Sciatic nerve (tissue), 2 donors: ENCODE results near the gene GPC2. TPM values are rescaled to one million over a fixed set of nuclear protein-coding genes. Genes with fewer than 3 reads are reported as not detected.
A peak's percentile ranks its signal among the peaks of the same experiment; 100 is the strongest.
"Not testable (repeated sequence)": the region's sequence is repeated elsewhere in the genome, so short reads cannot be mapped to it uniquely, and the experiment has no call there.

Experiments used
- ATAC-seq: fragments of 200-7000 bp; cut with Tn5 transposase; one replicate; pipeline ENCODE4 v1.9.1; 2020; ENCODE audit warnings: mild to moderate bottlenecking, moderate library complexity
- DNase-seq: peaks from one replicate; pipeline ENCODE4 v3.0.0-alpha.2; 2020; ENCODE audit warnings: low spot score
- intact Hi-C: fragments of 100-400 bp; cut with DNase I; formaldehyde crosslinking; loops from one replicate; pipeline ENCODE4 v1.14.2; 2022
- total RNA-seq: library from RNA; stranded (reverse); fragmentation: NEBNext Ultra II Directional; extraction: Animal tissue kit (Norgen Biotek cat#: 25700); gene quantifications from one replicate; pipeline ENCODE4 v1.2.1, GENCODE V29; 2021
- donor health status: DM: no; HTN: no; CAD: no.
- donor health status: DM: no; HTN: no; CAD: no.

The GPC2 gene
- total RNA-seq, 1 donor from 2014 or later, result 2.7 TPM

DNA sequence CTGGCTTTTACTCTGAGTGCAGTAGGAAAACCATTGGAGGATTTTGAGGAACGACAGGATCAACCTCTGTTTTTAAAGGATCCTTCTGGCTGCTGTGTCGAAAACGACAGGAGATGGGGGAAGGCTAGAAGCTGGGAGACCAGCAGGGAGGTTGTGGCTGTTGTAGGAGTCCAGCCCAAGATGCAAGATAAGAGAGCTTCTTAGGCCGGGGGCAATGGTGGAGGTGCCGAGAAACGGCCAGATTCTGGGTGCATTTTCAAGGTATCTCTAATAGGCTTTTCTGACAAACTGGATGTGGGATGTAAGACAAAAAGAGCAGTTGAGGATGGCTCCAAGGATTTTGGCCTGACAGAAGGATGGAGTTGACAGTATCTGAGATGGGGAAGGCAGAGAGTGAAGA is 32.3 kb upstream of the GPC2 start:
- ATAC-seq, result no peak
- no peak for DNase-seq
- intact Hi-C loops, result loop anchor here (10.0 kb wide), 1 partner anchor 75 kb away; no protein-coding TSS in a partner anchor

DNA sequence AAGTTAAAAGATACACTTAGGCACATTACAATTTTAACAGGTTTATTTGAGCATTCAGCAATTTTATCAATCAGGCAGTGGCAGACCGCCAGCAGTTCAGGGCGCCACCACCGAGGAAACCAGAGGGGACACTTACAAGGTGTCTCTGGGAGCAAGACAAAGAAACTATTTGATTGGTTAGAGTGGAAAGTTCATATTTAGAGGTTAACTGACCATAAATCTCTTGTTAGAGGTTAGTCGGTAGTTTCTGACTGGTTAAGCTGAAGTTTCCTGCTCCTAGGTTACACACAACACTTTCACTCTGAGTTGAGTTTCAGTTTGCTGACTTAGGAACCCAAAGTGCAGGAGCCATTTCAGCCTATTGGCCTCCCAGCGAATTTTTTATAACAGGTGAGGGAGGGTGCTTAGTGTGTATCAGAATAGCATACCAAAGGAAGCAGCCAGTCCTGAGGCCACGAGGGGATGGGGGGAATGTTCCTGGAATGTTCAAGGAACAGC is 31.8 kb upstream of the GPC2 start:
- ATAC-seq (no peak), DNase-seq (no peak)
- intact Hi-C loops, result loop anchor here (10.0 kb wide), 1 partner anchor 74 kb away; no protein-coding TSS in a partner anchor

DNA sequence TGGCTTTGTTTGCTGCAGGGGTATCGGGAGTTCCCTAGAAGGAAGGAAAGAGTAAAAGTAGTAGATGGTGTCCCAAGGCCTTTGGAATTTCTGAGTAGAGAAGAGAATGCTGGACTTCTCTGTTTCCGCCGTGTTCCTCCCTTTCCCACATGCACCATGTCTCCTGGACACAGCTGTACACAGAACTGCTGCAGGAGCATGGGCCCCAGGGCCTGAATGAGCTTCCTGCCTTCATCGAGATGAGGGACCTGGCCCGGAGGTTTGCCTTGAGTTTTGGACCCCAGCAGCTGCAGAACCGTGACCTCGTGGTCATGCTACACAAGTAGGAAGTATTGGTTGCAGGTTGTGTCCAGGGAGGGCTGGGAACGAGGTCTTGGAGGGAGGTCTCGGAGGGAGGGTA is 27.3 kb upstream of the GPC2 start:
- no peak for DNase-seq
- ATAC-seq, result no peak
- intact Hi-C loops, result loop anchor here (10.0 kb wide), 1 partner anchor 70 kb away; no protein-coding TSS in a partner anchor

DNA sequence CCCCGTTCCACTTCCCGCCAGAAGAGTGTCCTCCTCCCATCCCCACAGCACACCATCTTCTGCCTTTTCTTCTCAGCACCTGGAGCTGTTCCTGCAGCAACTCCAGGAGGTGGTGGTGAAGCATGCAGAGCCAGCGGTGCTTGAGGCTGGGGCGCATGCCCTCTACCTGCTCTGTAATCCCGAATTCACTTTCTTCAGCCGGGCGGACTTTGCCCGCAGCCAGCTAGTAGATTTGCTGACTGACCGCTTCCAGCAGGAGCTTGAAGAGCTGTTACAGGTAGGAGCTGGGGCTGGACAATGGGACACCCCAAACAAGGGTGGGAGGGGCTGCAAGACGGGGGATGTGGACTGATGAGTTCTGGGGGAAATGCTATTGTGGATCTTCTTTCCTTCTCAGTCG is 23.5 kb upstream of the GPC2 start:
- no peak for ATAC-seq
- intact Hi-C loops, result loop anchor here (10.0 kb wide), 1 partner anchor 66 kb away; no protein-coding TSS in a partner anchor
- no peak for DNase-seq

DNA sequence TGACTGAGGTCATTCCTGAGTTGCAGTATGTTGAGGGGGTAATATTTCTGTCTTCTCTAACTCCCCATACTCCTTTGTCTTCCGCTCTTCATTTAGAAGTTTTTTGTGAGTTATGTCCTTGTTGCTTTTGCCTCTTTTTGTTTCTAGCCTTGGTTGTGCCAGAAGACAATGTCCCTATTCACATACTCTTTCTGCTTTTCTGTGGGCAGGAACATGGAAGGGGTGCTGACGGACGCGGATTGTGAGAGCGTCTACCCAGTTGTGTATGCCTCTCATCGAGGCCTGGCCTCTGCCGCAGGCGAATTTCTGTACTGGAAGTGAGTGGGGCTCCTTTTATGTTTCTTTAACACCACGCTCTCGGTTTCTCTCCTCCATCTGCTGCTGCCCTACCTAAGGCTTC is 21.1 kb upstream of the GPC2 start:
- peak; percentile 16 for ATAC-seq
- DNase-seq, result no peak
- intact Hi-C loops, result no loop called here

DNA sequence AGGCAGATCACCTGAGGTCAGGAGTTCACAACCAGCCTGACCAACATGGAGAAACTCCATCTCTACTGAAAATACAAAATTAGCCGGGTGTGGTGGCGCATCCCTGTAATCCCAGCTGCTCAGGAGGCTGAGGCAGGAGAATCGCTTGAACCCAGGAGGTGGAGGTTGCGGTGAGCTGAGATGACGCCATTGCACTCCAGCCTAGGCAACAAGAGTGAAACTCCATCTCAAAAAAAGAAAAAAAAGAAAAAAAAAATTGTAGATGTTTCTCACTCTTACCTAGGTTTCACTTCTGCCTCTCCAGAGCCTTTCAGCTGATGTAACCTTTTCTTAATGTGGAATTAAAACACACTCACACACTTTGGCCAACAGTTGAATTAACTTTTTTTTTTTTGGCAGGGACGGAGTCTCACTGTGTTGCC is 18.7 kb upstream of the GPC2 start:
- intact Hi-C loops, ATAC-seq, DNase-seq: not testable (repeated sequence)

DNA sequence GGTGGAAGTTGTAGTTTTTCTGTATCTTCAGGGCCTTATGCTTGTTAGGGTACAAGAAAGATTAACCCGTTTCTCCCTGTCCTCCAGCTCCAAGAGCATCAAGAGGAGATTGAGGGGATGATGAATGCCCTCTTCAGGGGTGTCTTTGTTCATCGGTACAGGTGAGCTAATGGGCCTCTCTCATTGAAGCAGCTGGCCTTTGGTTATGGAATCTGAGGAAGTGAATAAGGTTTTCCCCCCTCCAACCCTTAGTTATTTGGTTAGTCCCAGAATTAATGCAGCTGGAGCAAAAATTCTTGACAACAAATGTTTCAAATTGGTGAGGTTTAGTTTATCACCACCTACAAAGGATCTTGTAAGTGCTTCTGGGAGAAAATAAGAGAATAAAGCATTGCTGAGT is 18.0 kb upstream of the GPC2 start:
- no peak for ATAC-seq
- no peak for DNase-seq
- intact Hi-C loops, result no loop called here

DNA sequence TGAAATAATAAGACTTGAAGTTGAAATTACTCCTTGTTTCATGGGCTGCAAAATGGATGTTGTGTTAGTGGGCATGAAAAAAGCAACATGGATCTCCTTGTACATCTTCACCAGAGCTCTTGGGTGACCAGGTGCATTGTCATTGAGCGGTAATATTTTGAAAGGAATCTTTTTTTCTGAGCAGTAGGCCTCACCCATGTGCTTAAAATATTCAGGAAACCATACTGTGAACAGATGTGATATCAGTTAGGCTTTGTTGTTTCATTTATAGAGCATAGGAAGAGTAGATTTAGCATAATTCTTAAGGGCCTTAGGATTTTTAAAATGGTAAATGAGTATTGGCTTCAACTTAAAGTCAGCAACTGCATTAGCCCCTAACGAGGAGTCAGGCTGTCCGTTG is 15.8 kb upstream of the GPC2 start:
- intact Hi-C loops, result no loop called here
- DNase-seq (no peak), ATAC-seq (no peak)

DNA sequence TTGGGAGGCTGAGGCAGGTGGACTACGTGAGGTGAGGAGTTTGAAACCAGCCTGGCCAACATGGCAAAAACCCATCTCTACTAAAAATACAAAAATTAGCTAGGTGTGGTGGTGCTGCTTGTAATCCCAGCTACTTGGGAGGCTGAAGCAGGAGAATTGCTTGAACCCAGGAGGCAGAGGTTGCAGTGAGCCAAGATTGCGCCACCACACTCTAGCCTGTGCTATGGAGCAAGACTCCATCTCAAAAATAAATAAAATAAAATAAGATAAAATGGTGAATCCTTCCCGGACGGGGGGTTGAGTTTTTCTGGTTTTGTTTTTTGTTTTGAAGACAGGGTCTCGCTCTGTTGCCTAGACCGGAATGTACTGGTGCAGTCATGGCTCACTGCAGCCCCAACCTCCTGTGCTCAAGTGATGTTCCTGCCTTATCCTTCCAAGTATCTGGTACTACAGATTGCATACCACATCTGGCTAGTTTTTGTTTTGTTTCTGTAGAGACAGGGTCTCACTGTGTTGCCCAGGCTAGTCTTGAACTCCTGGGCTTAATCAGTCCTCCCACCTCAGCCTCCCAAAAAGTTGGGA is 15.2 kb upstream of the GPC2 start:
- DNase-seq, intact Hi-C loops, ATAC-seq: not testable (repeated sequence)

DNA sequence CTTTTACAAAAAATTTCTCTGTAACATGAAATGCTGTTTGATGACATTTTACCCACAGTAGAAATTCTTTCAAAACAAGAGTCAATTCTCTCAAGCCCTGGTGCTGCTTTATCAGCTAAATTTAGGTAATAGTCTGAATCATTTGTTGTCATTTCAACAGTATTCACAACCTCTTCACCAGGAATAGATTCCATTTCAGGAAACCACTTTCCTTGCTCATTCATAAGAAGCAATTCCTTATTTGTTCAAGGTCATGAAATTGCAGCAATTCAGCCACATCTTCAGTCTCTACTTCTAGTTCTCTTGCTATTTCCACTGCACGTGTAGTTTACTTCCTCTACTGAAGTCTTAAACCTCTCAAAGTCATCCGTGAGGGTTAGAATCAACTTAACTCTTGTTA is 14.6 kb upstream of the GPC2 start:
- DNase-seq (no peak), ATAC-seq (no peak)
- intact Hi-C loops, result no loop called here

DNA sequence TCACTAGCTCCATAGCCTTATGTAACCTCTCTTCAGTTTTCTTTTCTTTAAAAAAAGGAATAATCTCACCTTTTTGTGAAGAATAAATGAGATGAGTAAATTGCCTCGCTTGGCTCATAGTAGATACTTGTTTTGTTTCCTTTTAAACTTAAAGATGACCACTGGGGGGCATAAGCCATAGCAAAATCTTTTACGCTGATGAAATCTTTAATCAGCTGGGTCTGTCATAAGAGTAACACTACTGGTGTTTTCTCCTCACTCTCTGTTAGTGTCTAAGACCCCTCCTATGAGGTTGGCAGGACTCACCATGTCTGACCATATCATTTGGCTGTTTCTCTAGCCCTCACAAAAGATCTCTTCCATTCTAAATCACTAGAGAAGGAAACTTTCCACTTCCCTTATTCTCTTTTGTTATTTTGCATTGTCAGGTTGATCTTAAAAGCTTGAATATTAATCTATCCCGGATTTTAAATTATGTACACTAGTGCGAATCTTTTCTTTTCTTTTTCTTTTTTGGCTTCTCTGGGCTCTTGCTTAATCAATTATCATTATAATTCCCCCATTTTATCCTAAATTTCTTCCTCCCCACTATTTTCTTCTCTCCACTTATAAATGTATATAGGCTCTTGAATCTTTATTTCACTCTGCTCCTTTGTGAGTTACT is 13.0 kb upstream of the GPC2 start:
- ATAC-seq (peak; percentile 48), DNase-seq (no peak)
- intact Hi-C loops, result no loop called here

DNA sequence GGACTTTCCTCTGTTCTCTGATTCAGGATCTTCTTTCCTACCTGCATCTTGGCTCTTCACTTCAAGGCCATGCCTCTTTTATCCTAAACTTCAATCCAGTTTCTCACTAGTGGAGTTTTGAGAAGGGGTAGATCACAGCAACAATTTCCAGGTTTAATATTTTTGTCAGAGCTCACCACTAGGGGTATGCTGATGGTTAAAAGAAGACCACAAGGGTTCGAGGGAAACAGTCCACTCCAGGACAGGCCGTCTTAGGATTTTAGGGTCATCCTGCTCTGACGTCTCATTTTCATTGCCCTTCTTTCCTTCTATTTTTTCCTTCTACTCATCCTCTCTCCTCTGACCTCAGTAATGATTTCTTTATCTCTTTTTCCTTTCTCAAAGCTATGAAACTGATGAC is 11.9 kb upstream of the GPC2 start:
- intact Hi-C loops, result no loop called here
- ATAC-seq, result no peak
- no peak for DNase-seq

DNA sequence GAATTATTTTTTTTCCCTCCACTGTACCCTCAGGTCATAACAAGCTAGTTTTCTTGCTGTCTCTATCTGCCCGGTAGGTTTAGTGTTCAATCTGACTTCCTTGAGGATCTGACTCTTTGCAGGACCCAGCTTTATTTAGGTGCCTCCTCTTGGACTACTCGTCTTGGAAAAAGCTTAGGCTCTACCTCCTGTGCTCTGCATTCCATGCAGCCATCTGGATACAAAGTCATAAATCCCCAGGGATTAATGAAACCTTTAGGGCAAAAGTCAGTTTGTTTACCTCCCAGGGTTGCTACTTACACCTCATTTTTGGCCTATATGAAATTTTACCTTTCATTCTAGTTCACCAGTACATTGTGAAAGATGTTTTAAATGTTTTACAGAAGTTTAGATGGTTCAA is 8.5 kb upstream of the GPC2 start:
- ATAC-seq, result no peak
- intact Hi-C loops, result no loop called here
- DNase-seq, result no peak

DNA sequence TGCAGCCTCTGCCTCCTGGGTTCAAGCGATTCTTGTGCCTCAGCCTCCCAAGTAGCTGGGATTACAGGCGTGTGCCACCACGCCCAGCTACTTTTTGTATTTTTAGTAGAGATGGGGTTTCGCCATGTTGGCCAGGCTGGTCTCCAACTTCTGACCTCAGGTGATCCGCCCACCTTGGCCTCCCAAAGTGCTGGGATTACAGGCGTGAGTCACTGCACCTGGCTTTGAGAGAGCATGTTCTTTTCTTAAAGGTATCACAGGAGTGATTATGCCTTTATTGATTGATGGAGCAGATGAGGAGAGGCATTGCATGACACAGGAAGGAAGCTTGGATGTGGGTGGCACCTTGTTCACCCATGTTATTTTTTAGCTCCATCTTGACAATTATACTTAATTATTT is 5.9 kb upstream of the GPC2 start:
- DNase-seq, intact Hi-C loops, ATAC-seq: not testable (repeated sequence)

DNA sequence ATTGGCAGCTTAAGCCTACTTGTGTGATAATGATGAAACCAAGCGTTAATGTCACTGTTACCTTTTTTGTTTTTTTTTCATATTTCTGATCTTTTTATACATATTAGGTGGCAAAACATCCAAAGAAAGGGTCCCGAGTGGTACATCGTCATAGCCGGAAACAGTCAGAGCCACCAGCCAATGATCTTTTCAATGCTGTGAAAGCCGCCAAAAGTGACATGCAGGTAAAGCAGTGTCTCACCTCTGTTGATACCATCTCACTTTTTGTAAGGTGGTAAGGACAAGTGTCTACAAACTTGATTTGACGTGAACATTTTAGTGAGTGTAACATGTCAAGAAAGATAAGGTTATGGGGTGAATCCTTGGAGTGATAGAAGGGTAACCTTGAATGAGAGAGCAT is 5.4 kb upstream of the GPC2 start:
- ATAC-seq, intact Hi-C loops: not testable (repeated sequence)

DNA sequence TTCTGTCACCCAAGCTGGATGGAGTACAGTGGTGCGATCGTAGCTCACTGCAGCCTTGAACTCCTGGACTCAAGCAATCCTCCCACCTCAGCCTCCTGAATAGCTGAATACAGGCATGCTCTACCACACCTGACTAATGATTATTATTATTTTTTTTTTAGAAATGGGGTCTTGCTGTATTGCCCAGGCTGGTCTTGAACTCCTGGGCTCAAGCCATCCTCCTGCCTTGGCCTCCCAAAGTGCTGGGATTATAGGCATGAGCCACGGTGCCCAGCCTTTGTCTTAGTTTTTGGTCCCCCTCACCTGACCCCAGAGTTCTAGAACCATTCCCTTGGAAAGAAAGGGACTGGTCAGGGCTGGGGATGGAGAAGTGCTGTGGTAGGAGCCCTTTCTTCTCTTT is 2.9 kb upstream of the GPC2 start:
- DNase-seq, intact Hi-C loops, ATAC-seq: not testable (repeated sequence)

More for the DNA sequence above, 5.4 kb upstream of the GPC2 start:
- DNase-seq, result not testable (repeated sequence)

DNA sequence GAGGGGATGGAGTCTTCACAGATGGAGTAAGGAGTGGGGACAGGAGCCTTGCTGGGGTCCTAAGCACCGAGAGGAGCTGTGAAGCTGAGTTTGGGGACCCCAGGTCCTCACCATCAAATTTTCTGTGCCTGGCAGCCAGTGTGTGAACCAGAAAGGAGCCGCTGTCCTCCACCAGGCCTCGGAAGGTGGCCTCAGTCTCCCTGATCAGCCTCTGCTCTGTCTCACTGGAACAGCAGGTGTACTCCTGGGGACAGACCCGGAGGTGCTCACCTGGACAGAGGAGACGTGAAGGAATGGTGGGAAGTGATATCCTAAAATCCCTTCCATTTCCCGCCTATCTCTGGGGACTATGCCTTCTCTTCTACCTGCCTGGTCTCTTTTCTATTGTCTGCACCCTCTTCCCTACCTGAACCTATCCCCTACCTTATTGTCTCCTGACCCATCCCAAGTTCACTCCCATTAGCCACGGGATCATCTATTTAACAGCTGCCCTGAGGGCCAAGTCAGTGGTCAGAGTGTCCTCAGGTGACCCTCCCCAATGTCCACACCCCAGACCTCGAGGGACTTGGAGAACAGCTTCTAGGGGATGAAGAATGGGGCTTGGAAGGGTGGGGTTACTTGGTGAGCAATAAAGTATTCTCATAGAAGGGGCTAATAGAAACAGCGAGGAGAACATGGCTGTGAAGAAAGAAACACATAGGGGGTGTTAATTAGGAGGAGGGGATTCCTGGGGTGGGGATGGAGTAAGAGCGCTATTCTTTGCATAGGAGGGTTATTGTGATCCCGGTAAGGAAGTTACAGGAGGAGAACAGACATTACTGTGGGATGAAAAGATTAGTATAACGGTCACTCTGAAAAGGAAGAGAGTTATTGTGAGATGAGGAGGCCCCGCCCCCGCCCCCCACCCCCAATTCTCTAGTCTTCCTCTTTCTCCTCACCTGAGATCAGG is 811 bp downstream of the GPC2 start:
- DNase-seq (no peak), ATAC-seq (no peak)
- intact Hi-C loops, result no loop called here

DNA sequence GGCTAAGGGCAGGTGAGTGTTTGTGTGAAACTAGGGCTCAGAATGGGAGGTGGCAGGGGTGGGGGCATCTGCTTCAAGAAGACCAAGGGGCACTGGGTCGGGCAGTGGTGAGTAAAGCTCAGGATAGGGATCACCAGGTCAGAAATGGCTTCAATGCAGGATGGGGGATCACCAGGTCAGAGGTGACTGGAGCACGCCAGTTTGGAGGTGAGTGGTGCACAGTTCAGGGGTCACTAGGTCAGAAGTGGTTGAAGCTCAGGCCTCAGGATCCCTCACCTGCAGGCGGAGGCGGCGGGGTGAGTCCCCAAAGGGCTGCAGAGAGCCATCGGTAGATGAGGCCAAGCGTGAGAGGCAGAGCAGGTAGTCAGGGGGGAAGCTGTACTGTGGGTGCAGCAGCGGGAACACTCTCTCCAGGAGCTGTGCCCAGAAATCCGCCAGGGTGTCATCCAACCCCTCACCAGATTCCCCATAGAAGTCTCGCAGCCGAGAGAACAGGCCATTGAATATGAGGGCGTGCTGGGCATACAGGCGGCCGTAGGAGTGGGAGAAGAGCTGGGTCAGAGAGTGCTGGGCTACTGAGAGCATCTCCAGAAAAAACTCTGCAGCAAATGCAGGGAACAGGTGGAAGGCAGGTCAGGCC is 1.8 kb downstream of the GPC2 start:
- no peak for DNase-seq
- no peak for ATAC-seq
- intact Hi-C loops, result no loop called here

DNA sequence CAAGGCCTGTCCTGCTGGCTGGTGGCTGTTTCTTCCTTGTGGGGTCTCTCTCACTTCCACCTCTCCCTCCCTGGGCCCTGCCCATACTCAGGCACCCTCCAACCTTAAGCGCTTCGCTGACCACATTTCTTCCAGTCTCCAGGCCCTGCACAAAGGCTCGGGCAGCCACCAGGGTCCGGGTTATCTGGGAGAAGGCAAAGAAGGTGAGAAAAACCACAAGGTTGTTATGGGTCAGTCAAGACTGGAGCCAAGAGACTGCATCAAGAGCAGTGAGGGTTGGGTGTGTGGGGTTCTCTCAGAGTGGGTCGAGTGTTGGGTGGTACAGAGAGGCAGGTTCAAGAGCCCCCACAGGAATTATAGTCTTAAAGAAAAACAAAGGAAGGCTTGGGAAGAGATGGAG is 2.6 kb downstream of the GPC2 start:
- ATAC-seq (no peak), DNase-seq (no peak)
- intact Hi-C loops, result no loop called here
